Measurements from ENCODE around the gene UBN1.
"Not testable (repeated sequence)": the region's sequence is repeated elsewhere in the genome, so short reads cannot be mapped to it uniquely, and the experiment has no call there.

UBN1 gene

GRCh38 chr16:4904942-4905615 lies 57.8 kb downstream of the UBN1 start:
- DNase-seq, result no peak

DNA sequence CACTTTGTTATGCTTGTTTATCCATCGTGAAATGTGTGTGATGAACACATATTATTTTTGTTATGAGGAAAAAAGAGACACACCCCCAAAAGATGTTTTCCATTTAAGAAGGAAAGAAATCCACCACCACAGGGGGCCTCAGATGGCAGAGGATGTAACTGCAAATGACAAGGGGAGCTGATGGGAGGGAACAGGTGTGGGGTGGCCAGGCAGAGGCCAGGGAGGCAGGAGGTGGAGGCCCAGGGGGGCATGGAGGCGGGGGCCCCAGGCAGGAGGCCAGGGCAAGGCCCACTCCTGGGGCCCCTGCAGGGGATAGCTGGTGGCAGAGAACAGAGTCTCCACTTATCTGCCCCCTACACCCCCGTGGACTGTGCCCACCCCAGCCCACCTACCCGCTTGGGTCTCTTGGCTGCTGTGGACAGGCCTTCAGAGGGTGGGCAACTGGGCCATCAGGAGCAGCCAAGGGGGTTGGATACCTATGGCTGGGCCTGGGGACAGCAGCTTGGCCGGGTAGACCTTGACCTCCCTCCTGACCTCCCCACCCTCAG lies 61.6 kb downstream of the UBN1 start:
- no peak for DNase-seq

GRCh38 chr16:4909825-4910224 lies 62.5 kb downstream of the UBN1 start:
- DNase-seq, result no peak

DNA sequence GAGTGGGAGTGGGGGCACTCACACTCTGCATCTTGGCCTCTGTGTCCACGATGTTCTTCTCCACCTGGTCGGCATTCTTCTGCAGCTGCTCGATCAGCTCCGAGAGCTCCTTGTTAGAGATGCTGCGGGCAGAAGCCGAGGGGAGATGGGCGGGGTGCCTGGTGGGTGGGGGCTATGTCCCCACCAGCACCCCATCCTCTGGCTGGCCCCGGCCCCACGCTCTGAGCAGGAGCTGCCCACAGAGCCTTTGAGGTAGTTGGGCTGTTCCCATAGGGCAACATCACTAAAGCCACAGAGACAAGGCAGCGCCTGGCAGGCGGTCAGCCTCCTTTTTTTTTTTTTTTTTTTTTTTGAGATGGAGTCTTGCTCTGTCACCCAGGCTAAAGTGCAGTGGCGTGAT lies 63.5 kb downstream of the UBN1 start:
- DNase-seq, result no peak

GRCh38 chr16:4911970-4912386 lies 64.7 kb downstream of the UBN1 start:
- no peak for DNase-seq

GRCh38 chr16:4913130-4913773 lies 66.0 kb downstream of the UBN1 start:
- no peak for DNase-seq

GRCh38 chr16:4913774-4914525 lies 66.7 kb downstream of the UBN1 start:
- DNase-seq, result no peak

GRCh38 chr16:4914528-4915225 lies 67.4 kb downstream of the UBN1 start:
- DNase-seq, result no peak

- DNase-seq, result no peak
Observed at GRCh38 chr16:4915226-4915761, 68.0 kb downstream of the UBN1 start.

GRCh38 chr16:4917117-4917516 lies 69.8 kb downstream of the UBN1 start:
- no peak for DNase-seq

- DNase-seq, result no peak
Observed at GRCh38 chr16:4918781-4919251, 71.5 kb downstream of the UBN1 start.

GRCh38 chr16:4920826-4921225 lies 73.5 kb downstream of the UBN1 start:
- DNase-seq, result no peak

DNA sequence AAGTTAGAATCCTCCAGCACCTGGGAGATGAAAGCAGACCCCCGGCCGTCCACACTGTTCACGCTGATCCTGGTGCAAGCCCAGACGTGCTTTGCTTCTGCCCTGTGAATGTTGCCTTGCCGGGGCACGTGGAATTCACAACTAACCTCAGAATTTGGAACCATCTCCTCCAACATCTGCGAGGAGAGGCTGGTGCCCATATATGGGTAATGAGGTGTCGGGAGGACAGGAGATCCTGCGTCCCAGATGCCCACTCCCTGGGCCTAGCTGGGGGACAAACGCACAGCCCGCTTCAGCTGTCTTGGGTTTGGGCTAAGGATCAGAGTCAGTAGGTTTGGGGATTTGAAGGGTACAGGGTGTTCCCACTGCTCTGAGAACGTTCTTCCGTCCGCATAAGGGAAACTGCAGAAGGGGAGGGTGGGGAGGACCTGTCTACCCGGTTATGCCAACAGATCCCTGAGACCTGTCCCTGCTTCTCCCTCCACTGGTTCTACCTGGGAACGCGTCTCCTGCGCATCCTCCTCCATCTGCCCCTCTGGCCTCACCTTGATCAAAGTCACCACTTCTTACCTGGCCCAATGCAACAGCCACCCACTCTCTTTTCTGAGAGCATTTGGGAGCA lies 75.6 kb downstream of the UBN1 start:
- DNase-seq, result no peak

GRCh38 chr16:4923853-4924252 lies 76.6 kb downstream of the UBN1 start:
- DNase-seq, result no peak

DNA sequence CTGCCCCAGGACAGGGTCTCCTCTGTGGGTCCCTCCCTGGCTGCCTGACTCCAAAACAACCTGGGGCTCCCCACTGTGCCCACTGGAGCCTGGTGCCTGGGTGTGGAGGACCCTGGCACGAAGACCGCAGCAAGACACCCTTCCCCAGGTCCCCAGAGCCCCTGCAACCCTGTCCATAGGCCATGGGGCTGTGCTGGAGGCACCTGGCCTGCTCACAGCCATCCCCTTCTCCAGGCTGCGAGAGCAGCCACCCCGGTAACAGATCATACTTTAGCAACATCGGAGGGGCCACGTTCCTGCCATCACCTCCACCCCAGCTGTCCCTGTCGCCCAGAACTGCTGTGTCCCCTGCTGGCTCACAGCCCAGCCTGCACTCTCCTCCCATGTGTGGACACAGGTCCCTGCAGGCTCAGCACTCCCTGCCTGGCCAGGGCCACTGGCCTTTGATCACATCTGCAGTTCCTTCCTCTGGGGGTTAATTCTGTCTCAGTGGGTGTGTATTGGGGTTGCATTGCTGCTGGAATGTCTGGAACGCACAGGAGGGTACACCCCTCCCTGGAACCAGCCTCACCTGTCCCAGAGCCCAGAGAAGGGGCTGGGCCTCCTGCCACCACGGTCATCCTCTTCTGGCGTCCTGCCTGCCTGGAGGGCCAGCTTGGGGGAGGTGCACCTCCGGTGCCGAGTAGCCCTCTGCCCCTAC lies 77.5 kb downstream of the UBN1 start:
- no peak for DNase-seq

DNA sequence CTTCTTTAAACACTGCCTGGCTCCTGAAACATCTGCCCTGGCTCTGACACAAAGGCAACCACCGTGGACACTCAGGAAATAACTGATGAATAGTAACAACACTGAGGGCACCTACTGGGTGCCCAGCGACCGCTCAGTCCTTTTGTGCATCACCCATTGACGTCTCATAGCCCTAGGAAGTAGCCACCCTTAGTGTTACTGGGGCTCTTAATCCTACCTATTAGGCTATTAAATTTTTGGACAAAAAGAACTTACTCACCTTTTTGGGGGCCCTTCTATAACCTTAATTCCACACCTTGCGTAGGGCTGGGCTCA lies 78.0 kb downstream of the UBN1 start:
- DNase-seq, result no peak

DNA sequence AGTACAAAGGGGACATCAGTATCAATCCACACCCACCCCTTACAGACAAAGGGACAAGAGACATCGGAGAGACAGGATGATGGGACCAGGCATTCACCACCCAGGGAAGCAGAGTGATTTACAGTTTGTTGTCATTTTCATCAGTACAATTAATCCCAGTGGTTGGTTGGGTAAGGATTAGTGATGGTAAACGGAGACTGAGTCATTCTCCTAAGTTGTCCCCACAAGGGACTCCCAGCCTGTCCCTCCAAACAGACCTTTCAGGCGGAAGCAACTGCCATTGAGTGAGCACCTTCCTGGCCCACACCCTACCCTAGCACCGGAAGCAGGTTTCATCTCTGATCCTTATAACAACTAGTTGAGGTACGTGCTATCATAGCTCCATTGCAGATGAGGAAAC lies 78.5 kb downstream of the UBN1 start:
- DNase-seq, result no peak

DNA sequence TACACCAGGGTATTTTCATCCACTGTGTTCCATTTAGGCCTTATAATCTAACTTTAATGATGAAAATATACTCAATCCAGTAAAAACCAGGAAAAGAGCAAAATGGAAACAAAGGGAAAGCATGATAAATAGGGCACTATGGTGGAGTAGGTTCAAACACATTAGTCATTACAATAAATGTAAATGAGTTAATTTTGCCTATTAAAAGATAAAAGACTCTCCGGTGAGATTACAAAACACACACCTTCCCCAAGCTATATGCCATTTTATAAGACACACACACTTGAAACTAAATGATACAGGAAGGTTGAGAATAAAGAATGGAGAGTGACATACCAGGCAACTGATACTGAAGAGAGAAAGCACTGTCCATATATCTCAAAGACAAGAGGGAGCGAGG lies 79.6 kb downstream of the UBN1 start:
- no peak for DNase-seq

- no peak for DNase-seq
Observed at GRCh38 chr16:4927661-4928060, 80.4 kb downstream of the UBN1 start.

DNA sequence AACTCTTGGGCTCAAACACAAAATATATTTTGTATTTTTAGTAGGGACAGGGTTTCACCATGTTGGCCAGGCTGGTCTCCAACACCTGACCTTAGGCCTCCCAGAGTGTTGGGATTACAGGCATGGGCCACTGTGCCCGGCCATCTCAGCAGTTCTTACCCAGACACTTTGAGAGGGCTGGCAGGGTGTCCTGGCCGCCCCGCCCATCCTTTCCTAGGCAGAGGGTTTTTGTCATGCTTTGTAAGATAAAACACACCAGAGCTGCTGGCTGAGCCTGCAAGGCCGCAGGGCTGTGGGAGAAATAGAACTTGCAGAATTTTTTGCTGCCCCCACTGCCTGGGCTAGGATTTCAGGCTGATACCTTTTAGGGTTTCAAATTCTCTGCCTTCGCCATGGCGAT lies 80.9 kb downstream of the UBN1 start:
- no peak for DNase-seq

DNA sequence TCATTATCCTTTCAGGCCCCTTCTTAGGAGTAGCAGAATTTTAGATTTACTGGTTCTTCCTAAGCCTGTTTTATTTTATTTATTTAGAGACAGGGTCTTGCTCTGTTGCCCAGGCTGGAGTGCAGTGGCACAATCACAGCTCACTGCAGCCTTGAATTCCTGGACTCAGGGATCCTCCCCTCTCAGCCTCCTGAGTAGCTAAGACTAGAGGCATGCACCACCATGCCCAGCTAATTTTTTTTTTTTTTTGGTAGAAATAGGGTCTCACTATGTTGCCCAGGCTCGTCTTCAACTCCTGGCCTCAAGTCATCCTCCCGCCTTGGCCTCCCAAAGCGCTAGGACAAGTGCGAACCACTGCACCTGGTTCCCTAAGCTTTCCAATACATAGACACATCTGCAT lies 82.3 kb downstream of the UBN1 start:
- DNase-seq, result not testable (repeated sequence)

DNA sequence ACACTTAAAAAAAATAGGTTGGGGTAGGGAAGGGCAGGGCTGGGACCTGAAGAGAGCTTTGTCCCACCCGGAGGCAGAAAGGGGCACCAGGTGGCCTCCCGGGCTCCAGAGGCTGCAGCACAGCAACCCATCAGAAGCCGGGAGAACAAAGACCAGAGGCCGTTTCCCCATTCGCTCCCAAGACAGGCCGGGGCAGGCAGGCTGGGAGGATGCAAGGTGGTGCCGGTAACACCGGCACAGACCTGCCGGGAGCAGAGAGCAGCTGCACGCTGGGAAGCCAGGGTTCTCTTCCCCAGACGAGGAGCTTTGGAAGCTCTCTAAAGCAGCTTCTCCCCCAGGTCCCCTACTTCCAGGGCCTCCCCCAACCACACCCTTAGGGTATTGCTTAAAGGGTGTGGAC lies 84.1 kb downstream of the UBN1 start:
- DNase-seq, result no peak

Data from suppressor macrophage (primary cell).